ENCODE data around the gene CSNK2B.

CSNK2B gene

DNA sequence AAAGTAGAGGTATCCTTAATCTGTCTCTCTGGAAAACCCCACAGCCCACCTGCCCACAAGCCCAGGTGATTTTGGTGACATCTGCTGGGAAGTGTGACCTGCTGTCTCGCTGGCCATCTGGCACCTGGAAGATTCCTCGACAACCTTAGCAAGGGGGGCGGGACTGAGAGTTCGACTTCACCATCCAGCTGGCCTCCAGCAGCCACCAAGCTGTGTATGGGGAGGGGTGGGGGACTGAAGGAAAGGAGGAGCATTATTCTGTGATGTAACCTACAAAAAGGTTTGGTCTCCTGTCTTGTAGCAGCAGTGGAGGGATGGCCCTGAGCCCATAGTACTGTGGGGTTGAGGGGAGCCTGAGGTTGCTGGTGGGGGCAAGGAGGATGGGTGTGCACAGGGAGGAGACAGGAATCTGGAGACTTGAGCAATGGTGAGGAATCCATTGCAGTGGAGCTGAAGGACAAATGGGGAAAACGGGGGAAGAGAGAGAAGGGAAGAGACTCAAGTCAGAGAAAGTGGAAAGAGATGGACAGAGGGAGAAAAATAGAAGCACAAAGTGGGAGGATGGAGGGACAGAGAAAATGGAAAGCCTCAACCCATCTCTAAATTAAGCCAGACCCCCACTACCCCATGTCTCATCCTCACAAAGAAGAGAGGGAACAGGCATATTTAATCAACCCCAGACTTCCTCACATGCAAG lies 44.8 kb downstream of the CSNK2B start:
- no peak for DNase-seq

DNA sequence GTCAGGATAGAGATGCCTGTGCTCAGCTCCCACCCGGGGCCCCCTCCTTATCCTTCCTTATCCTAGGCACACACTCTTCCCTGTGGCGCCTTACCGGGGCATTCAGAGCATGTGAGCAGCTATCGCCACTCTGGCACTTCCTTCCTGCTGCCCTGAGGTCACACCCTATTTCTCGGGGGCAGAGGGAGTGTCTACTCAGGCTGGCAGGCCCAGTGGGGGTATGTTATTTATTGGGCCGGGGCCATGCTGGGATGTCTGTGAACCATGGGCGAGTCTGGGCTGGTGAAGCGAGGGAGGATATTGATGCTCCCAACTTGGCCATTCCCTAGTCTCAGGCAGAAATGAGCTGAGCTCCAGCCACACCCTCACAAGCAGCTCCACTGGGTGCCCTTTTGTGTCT lies 45.4 kb downstream of the CSNK2B start:
- DNase-seq: no peak

DNA sequence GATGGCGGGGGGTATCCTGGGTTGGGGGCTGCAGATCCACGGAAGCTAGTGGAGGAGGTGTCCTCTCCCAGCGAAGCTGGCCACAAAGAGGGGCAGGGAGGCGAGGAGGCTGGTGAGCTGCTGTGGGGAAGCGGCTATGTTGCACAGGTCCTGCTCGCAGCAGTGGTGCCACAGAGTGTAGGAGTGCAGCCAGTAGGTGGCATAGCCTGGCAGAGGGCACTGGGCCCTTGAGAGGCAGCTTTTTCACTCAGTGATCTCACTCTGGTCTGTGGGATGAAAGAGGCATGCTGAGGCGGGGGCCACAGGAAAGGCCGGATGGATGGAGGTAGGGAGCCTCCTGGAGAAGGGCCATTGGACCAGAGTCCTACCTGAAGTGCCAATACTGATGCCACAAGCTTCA lies 46.4 kb downstream of the CSNK2B start:
- DNase-seq: no peak

DNA sequence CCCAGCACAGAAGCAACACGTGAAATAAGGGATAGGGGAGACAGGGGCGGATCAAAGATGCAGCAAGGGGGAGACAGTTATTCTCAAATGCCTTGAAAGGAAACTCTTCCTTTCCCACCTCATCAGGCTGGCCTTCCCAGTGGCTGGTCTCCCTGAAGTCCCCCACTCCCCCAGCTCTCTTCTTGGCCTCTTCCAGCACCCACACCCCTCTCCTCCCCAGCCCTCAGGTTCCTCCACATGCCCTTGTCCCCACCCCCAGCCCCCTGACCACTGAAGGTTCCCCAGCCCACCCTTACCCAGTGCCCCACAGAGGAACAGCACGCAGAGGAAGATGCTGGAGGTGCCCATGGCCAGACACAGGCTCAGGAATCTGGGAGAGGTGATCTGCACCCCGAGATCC lies 47.6 kb downstream of the CSNK2B start:
- no peak for DNase-seq

DNA sequence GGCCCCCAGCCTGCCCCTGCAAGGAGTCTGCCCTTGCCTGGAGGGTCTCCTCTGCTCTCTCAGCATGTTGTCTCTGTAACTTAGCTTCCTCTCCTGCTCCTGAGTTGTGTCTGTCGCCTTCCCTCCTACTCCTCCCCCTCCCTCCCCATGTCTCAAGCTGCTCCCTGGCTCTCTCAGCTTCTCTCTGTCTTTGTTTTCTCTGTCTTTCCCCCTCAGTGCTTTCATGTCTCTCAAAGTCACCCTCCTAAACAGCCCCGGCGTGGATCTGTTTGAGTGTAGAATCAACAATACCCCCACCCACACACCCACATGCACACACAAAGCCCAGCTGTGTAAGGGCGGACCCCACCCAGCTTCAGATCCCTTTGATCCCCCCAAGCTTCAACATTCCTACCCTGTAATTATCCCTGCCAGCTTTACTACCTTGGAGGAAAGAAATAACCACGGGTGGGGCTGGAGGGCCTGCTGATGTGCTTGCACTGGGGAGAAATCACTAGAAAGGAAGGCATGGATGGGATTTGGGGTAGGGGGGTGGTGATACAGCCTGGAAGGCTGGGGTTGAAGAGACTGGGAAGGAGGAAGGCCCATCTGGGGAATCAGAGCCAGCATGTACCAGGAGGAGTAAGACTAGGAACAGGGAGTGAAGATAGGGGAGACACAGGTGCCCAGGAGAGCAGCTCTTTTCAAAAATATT lies 48.3 kb downstream of the CSNK2B start:
- no peak for DNase-seq

DNA sequence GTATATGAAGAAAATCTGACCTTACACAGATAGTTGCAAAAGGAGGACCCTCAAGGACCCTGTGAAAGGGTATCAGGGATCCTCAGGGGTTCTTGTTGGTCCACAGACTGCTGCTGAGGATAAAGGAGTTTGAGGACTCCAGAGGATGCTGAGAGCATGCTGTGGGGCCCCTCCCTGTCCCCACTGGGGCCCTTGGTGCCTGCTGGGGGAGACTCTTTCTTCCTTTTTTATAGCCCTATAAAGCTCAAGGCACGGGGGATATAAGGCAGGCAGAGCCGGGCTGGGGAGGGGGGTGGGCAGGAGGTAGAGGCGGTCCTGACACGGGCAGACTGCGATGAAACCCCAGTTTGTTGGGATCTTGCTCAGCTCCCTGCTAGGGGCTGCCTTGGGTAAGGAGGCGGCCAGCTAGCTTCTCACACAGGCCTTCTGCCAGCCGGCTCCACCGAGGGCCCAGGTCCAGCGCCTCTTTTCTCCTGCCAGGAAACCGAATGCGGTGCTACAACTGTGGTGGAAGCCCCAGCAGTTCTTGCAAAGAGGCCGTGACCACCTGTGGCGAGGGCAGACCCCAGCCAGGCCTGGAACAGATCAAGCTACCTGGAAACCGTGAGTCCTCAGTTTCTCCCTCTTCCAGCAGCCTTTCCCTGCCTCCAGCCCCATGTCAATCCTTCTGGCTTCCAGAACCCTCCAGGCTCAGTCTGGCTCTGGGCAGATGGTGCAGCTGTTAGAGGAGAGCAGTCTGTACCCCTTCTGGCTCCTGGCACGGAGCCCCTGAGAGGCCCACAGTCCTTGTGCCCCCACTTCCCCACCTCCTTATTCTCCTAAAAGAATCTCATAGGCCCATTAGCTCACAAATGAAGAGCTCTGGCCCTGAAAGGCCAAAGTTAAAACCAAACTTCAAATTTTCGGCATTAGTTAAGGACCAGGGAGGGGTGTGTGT lies 49.4 kb downstream of the CSNK2B start, which contains the start of gene LY6G6D:
Gene LY6G6D, plus strand, starts transcription at position 327 of the 937 bp plus-strand sequence. Its CDS starts 8 bp downstream, at position 335.
- no peak for DNase-seq

DNA sequence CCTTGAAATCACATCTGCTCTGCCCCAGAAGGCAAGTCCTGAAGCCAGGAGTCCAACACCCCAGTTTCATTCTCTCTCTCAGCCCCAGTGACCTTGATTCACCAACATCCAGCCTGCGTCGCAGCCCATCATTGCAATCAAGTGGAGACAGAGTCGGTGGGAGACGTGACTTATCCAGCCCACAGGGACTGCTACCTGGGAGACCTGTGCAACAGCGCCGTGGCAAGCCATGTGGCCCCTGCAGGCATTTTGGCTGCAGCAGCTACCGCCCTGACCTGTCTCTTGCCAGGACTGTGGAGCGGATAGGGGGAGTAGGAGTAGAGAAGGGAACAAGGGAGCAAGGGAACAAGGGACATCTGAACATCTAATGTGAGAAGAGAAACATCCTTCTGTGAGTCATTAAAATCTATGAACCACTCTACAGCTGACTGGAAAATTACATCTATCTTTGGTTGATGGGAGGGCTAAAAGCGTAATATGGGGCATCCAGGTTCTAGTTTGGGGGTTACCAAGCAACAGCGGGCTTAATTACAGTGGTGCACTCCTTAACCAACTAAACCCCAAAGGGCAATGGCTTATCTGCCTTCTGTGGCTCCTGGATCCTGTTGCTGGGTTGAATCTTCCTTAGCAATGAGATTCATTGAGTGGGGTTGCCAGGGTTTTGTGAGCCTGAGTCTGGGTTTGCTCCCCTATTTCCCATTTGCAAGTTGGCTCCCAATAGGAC lies 51.8 kb downstream of the CSNK2B start:
- DNase-seq: peak in 7 of 56 donors; percentile 9 to 35 (median 15)

DNA sequence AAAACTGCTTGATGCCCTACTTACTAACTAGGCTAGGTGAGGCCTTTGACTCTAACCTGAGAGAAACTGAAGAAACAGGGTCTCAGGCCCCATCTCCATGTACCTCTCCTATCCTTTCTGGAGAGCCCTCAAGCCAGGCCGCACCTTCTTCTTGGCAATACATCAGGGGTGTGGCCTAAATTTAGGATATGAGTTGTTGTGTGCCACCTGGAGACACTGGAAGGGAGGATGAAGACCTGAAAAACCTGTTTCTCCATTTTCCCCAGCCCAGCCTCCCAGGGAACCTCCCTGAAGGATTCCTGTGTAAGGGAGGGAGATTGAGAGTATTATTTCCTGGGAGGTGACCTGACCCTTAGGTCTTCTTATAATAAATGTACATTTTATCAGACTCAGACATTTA lies 52.4 kb downstream of the CSNK2B start:
- no peak for DNase-seq

DNA sequence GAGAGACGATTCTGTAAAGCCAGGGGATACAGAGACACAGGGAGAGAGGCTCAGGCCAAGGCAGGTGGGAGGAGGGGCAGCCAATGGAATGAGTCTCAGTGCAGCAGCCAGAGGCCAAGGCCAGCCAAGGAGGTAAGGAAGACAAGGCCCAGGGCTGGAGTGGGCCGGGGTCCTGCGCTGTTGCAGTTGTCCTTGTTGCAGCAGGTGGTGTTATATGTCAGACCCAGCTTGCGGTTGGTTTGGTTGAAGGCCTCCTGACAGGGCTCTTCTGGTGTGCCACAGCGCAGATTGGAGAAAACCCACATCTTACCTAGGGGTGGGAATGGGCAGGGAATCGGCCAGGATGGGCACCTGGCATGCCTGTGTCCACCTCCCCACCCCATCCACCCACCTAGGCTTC lies 53.1 kb downstream of the CSNK2B start:
- no peak for DNase-seq
